HG03439 (cell line): ENCODE results near the gene C1orf21.

ENCODE experiments used
- ATAC-seq: cut with Tn5 transposase; IDR thresholded peaks from one replicate; pipeline ENCODE4 v1.9.1; 2021; ENCODE audit warnings: mild to moderate bottlenecking, moderate library complexity; ENCODE audit not compliant: unreplicated experiment

The C1orf21 gene

GRCh38 chr1:184509105-184509504 is 122.3 kb downstream of the C1orf21 start:
- ATAC-seq: no peak

GRCh38 chr1:184510110-184510509 is 123.3 kb downstream of the C1orf21 start:
- no peak for ATAC-seq

DNA sequence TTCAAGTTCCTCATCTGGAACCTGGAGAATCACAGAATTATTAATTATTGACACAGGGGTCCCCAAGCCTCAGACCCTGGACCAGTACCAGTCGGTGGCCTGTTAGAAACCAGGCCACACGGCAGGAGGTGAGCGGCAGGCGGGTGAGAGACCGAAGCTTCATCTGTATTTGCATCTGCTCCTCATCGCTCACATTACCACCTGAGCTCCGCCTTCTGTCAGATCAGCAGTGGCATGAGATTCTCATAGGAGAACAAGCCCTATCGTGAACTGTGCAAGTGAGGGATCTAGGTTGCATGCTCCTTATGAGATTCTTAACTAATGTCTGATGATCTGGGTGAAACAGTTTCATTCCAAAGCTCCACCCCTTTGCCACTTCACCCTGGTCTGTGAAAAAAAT is 125.9 kb downstream of the C1orf21 start:
- no peak for ATAC-seq

- ATAC-seq: no peak
Measured at GRCh38 chr1:184513421-184513820, 126.6 kb downstream of the C1orf21 start.

GRCh38 chr1:184513966-184514365 is 127.1 kb downstream of the C1orf21 start:
- ATAC-seq: no peak

GRCh38 chr1:184514447-184514846 is 127.6 kb downstream of the C1orf21 start:
- ATAC-seq: no peak

DNA sequence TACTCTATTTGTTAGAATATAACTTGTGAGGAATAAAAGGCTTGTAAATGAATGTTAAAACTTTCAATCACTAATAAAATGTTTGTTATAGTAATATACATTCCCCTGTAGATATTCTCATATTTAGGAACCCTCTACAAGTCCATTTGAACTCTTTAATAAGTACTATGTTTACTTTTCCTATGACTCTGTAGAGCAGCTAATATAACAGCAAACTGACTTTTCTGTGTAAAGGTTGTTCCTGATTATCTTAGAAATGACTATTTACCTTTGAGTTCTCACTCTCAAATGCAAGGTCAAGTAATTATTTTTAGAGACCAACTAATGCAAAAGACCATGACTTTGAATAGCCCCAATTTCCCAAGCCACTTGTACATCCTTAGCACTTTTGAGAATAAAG is 130.3 kb downstream of the C1orf21 start:
- no peak for ATAC-seq

DNA sequence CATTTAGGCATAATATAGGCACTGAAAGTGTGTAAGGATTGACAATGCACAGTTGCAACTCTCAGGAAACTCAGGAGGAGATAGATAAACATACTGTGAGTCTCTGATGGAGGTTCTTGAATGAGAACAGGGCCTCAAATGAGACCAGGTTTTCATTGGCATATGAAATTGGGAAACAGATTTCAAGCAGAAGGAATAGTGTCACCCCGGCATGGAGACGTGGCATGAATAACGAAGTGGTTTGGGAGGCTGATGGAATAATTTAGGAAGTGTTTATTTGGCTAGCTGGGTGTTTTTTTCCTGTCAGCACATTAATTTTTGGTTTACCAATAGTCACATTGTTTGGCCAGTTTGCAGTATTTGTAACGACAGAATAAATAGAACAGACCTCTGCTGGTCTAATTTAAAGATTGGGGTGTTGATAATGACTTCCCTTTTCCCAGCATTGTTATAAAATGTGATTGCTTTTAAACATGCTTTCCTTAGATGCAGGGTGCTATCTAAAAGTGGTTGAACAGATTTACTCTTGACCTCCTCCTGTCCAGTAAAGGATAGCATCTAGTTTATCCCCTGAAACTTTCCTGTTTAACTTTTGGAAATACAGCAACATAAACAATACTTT is 132.0 kb downstream of the C1orf21 start:
- ATAC-seq: no peak

DNA sequence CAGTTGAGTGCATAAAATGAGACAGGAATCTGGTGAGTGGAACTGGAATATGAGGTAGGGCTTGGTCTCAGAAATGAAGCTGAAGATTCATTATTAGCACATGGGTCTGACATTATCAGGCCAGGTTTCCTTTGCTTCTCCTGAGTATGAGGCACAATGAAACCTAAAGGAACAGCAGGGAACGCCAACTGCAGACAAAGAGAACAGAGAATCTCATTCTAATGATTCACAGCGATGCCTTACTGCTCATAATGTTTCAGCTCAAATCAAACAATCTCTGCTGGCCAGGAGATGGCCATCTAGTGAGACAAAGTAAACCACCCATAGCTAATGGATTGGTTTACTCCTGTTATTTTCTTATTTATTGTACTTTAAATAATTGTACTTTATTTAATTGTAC is 133.5 kb downstream of the C1orf21 start:
- no peak for ATAC-seq

DNA sequence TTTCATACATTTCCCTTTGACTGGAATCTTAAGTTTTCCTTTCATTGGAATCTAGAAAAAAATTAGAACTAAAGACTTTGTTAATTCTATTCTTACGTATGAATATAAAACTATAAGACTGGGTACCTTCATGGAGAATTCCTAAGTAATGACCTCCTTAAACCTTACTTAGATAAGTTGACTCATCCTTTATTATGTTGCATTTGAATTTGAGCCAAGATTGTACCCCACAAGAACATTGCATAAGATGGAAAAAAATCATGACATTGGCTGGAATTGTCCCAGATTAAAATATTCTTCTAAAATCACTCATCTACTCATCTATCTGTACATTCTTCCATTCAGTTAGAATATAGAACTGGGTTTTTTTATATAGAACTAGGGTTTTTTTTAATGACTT is 137.4 kb downstream of the C1orf21 start:
- ATAC-seq: no peak

DNA sequence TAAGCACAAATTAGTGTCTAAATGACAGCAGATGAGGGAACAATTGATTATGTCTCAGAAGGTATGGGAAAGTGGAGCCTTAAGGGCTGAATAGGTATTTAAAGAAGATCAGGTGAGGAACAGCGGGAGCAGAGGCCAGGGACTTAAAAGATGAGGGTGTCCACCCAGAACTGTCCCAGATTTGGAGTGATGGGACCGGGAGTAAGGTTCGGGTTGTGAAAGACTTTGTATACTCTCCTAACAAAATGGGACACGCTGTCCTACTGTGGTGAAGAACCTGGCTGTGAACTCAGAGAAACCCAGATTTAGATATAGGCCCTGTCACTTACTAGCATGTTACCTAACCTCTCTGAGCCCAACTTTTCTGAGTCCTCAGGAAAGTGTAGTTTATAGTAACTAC is 140.6 kb downstream of the C1orf21 start:
- no peak for ATAC-seq

DNA sequence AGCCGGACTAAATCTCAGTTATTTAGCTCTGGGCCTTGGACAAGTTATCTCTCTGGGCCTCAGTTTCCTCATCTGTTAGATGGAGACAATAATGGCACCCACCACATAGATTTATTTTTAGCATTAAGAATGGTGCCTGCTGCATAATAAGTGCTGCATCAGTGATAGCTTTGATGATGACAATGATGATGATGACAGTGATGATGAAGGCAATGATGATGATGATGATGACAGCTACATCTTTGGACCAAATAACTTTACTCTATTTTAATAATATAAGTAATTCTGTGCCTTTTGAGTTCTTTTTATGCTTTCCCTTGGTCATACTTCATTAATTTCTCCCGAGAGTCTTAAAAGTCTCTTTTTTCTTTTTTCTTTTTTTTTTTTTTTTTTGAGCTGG is 143.4 kb downstream of the C1orf21 start:
- ATAC-seq: no peak

GRCh38 chr1:184531296-184531695 is 144.5 kb downstream of the C1orf21 start:
- no peak for ATAC-seq

DNA sequence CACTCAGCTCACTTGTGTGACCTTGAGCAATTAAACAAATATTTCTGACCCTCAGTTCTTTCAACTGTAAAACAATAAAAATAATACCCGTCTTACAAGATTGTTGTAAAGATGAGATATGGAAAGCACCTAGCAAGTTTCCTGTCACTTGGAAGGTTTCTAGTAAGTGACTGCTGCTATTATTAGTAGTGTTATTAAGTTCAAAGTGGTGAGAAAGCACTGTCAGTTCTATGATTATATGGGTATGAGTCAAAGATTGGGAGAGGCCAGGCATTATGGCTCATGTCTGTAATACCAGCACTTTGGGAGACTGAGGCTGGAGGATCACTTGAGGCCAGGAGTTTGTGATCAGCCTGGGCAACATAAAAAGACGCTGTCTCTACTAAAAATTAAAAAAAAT is 145.4 kb downstream of the C1orf21 start:
- no peak for ATAC-seq

- ATAC-seq: no peak
Measured at GRCh38 chr1:184533049-184533448, 146.2 kb downstream of the C1orf21 start.

DNA sequence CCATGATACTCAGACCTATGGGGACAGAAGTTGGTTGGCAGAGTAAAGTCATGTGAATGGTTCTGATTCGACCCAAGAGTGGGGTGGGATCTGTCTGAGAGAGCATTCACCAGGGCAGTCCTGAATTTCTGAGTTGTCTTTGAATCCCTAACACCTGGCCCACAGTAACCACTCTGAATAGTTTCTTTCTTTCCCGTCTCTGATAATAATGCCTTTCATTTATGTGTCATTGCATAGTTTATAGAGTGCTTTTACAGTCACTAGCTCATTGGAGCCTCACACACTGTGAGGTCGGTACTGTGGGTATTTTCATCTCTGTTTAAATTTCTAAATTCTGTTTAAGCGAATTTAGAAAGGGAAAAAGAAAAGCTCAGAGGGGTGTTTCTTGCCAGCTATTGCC is 147.1 kb downstream of the C1orf21 start:
- no peak for ATAC-seq

GRCh38 chr1:184534690-184535089 is 147.9 kb downstream of the C1orf21 start:
- ATAC-seq: no peak

DNA sequence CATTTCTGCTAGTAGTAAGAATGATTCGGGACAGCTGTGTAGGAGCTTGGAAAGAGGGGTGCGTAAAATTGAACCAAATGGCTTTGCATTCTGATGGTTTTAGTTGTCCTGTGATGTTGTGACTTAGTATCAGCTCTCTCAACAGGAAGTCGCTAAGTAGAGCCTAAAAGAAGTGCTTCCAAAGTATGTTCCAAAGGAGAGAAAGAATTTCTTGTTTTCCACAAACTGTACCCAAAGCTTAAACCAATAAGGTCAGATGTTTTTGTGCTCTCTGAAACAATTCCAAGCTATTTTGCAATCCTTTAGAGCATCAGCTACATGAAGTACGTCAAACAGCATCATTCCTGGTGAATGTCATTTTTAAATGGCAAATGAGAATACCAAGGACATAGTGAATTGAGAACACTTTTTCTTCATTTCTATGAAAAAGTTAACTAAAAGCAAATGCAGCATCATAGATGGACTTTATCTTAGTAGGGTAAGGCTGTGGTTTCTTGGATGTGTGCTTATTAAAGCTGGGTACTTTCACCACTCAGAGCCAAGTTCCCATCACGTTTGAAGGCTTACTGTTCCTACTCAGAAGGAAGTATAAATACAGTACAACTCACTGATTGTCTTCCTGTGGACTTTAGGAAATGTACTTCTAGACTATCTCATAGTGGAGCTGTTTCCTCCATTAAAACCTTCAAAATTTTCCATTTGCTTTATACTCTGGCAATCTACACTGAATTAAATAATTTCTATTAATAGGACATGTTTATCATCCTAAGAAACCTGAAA is 148.6 kb downstream of the C1orf21 start:
- ATAC-seq: no peak

- no peak for ATAC-seq
Measured at GRCh38 chr1:184536246-184536985, 149.6 kb downstream of the C1orf21 start.

GRCh38 chr1:184539580-184539979 is 152.8 kb downstream of the C1orf21 start:
- ATAC-seq: no peak

GRCh38 chr1:184541537-184542152 is 154.8 kb downstream of the C1orf21 start:
- ATAC-seq: no peak

- ATAC-seq: no peak
Measured at GRCh38 chr1:184542291-184542690, 155.5 kb downstream of the C1orf21 start.
